Endothelial cell (in vitro differentiated cells): Measurements from ENCODE around the gene ABLIM2. TPM values are rescaled to one million over a fixed set of nuclear protein-coding genes. Genes with fewer than 3 reads are reported as not detected.

Source experiments
- DNase-seq: peaks from one replicate; pipeline ENCODE4 v3.0.0; 2021; ENCODE audit warnings: low spot score
- H3K27ac Mint-ChIP-seq: one replicate; pipeline ENCODE4 v1.8.0; 2021; ENCODE audit warnings: mixed read lengths, inconsistent platforms; ENCODE audit not compliant: unreplicated experiment
- H3K27me3 Mint-ChIP-seq: one replicate; pipeline ENCODE4 v1.8.0; 2021; ENCODE audit warnings: mild to moderate bottlenecking, moderate library complexity, mixed read lengths, inconsistent platforms; ENCODE audit not compliant: unreplicated experiment
- H3K36me3 Mint-ChIP-seq: one replicate; pipeline ENCODE4 v1.8.0; 2021; ENCODE audit warnings: mild to moderate bottlenecking, low read depth, mixed read lengths, inconsistent platforms; ENCODE audit not compliant: unreplicated experiment
- H3K4me1 Mint-ChIP-seq: one replicate; pipeline ENCODE4 v1.8.0; 2021; ENCODE audit warnings: mild to moderate bottlenecking, mixed read lengths, inconsistent platforms; ENCODE audit not compliant: unreplicated experiment
- H3K4me3 Mint-ChIP-seq: one replicate; pipeline ENCODE4 v1.8.0; 2021; ENCODE audit warnings: mild to moderate bottlenecking, mixed read lengths, inconsistent platforms; ENCODE audit not compliant: unreplicated experiment
- H3K9me3 Mint-ChIP-seq: one replicate; pipeline ENCODE4 v1.8.0; 2021; ENCODE audit warnings: mixed read lengths, inconsistent platforms; ENCODE audit not compliant: unreplicated experiment
- total RNA-seq: library from RNA; stranded (reverse); fragmentation: NEBNext Ultra II Directional; extraction: Animal tissue kit (Norgen Biotek cat#: 25700); gene quantifications from one replicate; pipeline ENCODE4 v1.2.1, GENCODE V29; 2021; ENCODE audit not compliant: unreplicated experiment
- TF ChIP-seq, protein P1 (sequence below): fragments of 200-600 bp; sonication (generic); IDR thresholded peaks from one replicate; pipeline ENCODE4 v1.5.0; 2021; ENCODE audit warnings: antibody characterized with exemption; ENCODE audit not compliant: unreplicated experiment

ABLIM2 gene
- total RNA-seq, 1 donor from 2014 or later = 0.74 TPM

DNA sequence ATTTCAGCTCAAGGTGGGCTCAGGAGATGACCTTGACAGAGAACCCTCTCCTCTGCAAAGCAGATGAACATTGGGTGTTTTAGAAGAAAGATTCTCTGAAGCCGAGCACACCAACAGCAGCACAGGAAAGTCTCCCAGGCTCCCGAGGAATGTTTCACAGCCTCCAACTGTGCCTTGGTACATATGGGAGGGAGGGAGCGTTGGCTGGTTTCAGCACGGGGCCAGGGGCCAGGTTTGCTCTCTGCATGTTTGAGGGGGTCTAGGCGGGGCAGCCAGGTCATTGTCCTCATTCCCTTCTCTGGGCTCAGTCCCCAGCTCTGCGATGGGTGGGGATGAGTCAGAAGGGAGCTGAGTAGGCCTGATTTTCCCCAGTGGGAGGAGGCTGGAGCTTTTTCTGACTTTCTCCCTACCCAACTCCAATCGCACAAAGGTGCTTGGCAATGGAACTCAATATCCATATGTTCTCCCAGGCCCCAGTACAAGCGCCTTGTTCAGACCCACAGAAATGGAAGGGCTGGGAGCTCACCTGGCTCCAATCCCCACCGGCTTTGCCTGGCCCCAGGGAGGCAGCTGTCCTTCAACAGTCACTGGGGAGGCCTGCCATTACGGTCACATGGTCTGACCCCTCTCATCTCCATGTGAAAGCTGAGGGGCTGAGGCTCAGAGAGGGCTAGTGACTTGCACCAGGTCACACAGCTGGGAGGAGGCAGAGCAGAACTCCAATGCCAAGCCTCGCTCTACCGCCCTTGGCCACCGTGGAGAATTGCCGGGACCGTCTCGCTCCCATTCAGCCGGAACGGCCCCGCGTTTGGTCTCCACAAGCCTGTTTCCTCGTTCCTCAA is 110.6 kb downstream of the ABLIM2 start:
- TF ChIP-seq, protein P1, sequence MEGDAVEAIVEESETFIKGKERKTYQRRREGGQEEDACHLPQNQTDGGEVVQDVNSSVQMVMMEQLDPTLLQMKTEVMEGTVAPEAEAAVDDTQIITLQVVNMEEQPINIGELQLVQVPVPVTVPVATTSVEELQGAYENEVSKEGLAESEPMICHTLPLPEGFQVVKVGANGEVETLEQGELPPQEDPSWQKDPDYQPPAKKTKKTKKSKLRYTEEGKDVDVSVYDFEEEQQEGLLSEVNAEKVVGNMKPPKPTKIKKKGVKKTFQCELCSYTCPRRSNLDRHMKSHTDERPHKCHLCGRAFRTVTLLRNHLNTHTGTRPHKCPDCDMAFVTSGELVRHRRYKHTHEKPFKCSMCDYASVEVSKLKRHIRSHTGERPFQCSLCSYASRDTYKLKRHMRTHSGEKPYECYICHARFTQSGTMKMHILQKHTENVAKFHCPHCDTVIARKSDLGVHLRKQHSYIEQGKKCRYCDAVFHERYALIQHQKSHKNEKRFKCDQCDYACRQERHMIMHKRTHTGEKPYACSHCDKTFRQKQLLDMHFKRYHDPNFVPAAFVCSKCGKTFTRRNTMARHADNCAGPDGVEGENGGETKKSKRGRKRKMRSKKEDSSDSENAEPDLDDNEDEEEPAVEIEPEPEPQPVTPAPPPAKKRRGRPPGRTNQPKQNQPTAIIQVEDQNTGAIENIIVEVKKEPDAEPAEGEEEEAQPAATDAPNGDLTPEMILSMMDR = no peak
- peaks cover 4% of the 10 kb centered on the region for H3K27me3 Mint-ChIP-seq
- no peaks in the 10 kb centered on the region for H3K36me3 Mint-ChIP-seq
- H3K4me3 Mint-ChIP-seq = no peak overlapping the region
- no peak overlapping the region for H3K27ac Mint-ChIP-seq
- H3K9me3 Mint-ChIP-seq = no peaks in the 10 kb centered on the region
- DNase-seq = no peak
- H3K4me1 Mint-ChIP-seq = no peaks in the 10 kb centered on the region

GRCh38 chr4:8046925-8047541 is 111.6 kb downstream of the ABLIM2 start:
- Mint-ChIP-seq H3K27ac (no peak overlapping the region), H3K4me1 (no peaks in the 10 kb centered on the region), H3K36me3 (no peaks in the 10 kb centered on the region), H3K9me3 (no peaks in the 10 kb centered on the region), H3K4me3 (no peak overlapping the region), H3K27me3 (peaks cover 4% of the 10 kb centered on the region)
- no peak for DNase-seq
- TF ChIP-seq, protein P1 = no peak

GRCh38 chr4:8045909-8046308 is 112.7 kb downstream of the ABLIM2 start:
- Mint-ChIP-seq H3K4me3 (no peak overlapping the region), H3K36me3 (no peaks in the 10 kb centered on the region), H3K9me3 (no peaks in the 10 kb centered on the region), H3K4me1 (no peaks in the 10 kb centered on the region), H3K27me3 (peaks cover 4% of the 10 kb centered on the region), H3K27ac (no peak overlapping the region)
- TF ChIP-seq, protein P1 = no peak
- no peak for DNase-seq

DNA sequence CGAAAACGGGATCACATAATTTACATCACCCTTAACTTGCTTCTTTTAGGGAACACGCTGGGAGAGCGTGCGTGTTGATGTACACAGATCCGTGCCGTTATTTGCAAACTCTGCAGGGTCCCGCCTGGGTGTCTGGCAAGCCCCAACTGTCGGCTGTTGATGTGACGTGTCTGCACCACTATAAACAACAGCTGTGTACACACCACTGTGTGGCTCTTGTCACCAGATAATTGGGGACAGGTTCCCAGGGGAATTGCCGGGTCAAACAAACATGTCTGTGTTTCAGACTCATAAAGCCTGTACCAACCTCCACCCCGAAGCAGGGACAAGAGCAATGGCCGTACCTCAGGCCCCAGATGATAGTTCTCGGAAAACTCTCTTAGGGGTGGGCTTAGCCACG is 113.9 kb downstream of the ABLIM2 start:
- DNase-seq = no peak

More for the DNA sequence above, 113.9 kb downstream of the ABLIM2 start:
- Mint-ChIP-seq H3K9me3 (no peaks in the 10 kb centered on the region), H3K36me3 (no peaks in the 10 kb centered on the region), H3K4me3 (no peak overlapping the region), H3K4me1 (no peaks in the 10 kb centered on the region), H3K27ac (no peak overlapping the region), H3K27me3 (peaks cover 7% of the 10 kb centered on the region)
- TF ChIP-seq, protein P1 = no peak
